ENCODE measurements around the gene SARM1. TPM values are rescaled to one million over a fixed set of nuclear protein-coding genes. Genes with fewer than 3 reads are reported as not detected.

The SARM1 gene
- total and polyA plus RNA-seq, 7 experiments from 2014 or later, result 5.2 to 34.1 (median 25.0) TPM

GRCh38 chr17:28364665-28365363, 6.7 kb upstream of the SARM1 start, which contains the start of gene SEBOX:
TSS of gene SEBOX (minus strand) at chr17:28365199. CDS start at chr17:28365151, 48 bp downstream.
- Histone ChIP-seq H3K27ac (ENCODE audit: low read depth, low read length) (no peak within 1 kb of the TSS), H3K4me1 (ENCODE audit: control insufficient read depth in 2 of 2, insufficient read depth in 2 of 2, low read length in 2 of 2) (no peaks in the 10 kb centered on the region), H3K9me3 (ENCODE audit: control insufficient read depth in 2 of 3, low read length in 3 of 3) (no peaks in the 10 kb centered on the region), H3K36me3 (ENCODE audit: control insufficient read depth in 2 of 3, insufficient read depth in 3 of 3, low read length in 3 of 3) (peaks cover 13 to 57% (median 26%) of the 10 kb centered on the region in 3 experiments), H3K4me3 (ENCODE audit: low read length) (no peak within 1 kb of the TSS), H3K27me3 (ENCODE audit: control insufficient read depth in 2 of 2, insufficient read depth in 2 of 2, low read length in 2 of 2) (no peaks in the 10 kb centered on the region)
- Mint-ChIP-seq H3K9me3 (no peaks in the 10 kb centered on the region), H3K4me1 (no peaks in the 10 kb centered on the region), H3K27ac (peak within 1 kb of the TSS in 2 of 9 donors; percentile 22 to 69), H3K36me3 (peaks cover 0 to 12% (median 9%) of the 10 kb centered on the region in 5 donors), H3K4me3 (no peak within 1 kb of the TSS), H3K27me3 (no peaks in the 10 kb centered on the region)
- no peak for ATAC-seq
- no peak for DNase-seq
- intact Hi-C loops (cut with micrococcal nuclease), result no loop called here
- ChIA-PET CTCF (no interaction called here), POLR2A (no interaction called here)

- Mint-ChIP-seq H3K27me3 (no peaks in the 10 kb centered on the region), H3K36me3 (peaks cover 0 to 8% (median 6%) of the 10 kb centered on the region in 5 donors), H3K27ac (peak overlapping the region in 1 of 9 donors; percentile 69), H3K9me3 (no peaks in the 10 kb centered on the region), H3K4me1 (no peaks in the 10 kb centered on the region), H3K4me3 (no peak overlapping the region)
- Histone ChIP-seq H3K36me3 (ENCODE audit: control insufficient read depth in 2 of 3, insufficient read depth in 3 of 3, low read length in 3 of 3) (peaks cover 8 to 50% (median 21%) of the 10 kb centered on the region in 3 experiments), H3K27ac (ENCODE audit: low read depth, low read length) (no peak overlapping the region), H3K9me3 (ENCODE audit: control insufficient read depth in 2 of 3, low read length in 3 of 3) (no peaks in the 10 kb centered on the region), H3K4me1 (ENCODE audit: control insufficient read depth in 2 of 2, insufficient read depth in 2 of 2, low read length in 2 of 2) (no peaks in the 10 kb centered on the region), H3K27me3 (ENCODE audit: control insufficient read depth in 2 of 2, insufficient read depth in 2 of 2, low read length in 2 of 2) (no peaks in the 10 kb centered on the region), H3K4me3 (ENCODE audit: low read length) (no peak overlapping the region)
- CTCF ChIA-PET, result no interaction called here
- intact Hi-C loops (cut with micrococcal nuclease), result no loop called here
- POLR2A ChIA-PET, result no interaction called here
- ATAC-seq (no peak), DNase-seq (no peak)
Measured at GRCh38 chr17:28365487-28365886, 6.0 kb upstream of the SARM1 start.

- H3K27ac ChIP-seq (ENCODE audit: low read depth, low read length), result no peak overlapping the region
- H3K36me3 ChIP-seq (ENCODE audit: control insufficient read depth in 2 of 3, insufficient read depth in 3 of 3, low read length in 3 of 3), result peaks cover 0 to 39% (median 10%) of the 10 kb centered on the region in 3 experiments
- no peaks in the 10 kb centered on the region for H3K27me3 ChIP-seq (ENCODE audit: control insufficient read depth in 2 of 2, insufficient read depth in 2 of 2, low read length in 2 of 2)
- Mint-ChIP-seq H3K4me1 (peaks cover 4 to 6% (median 5%) of the 10 kb centered on the region in 7 donors), H3K27me3 (no peaks in the 10 kb centered on the region), H3K27ac (no peak overlapping the region), H3K36me3 (peaks cover 0 to 4% (median 0%) of the 10 kb centered on the region in 5 donors), H3K4me3 (no peak overlapping the region), H3K9me3 (no peaks in the 10 kb centered on the region)
- no peak overlapping the region for H3K4me3 ChIP-seq (ENCODE audit: low read length)
- intact Hi-C loops (cut with micrococcal nuclease), result no loop called here
- ChIA-PET CTCF (no interaction called here), POLR2A (interaction anchor here (1.2 to 1.3 kb wide), 2 partner anchors 20 to 585 kb away, joined by 3 read pairs; partner anchors contain the start of gene PHF12)
- no peaks in the 10 kb centered on the region for H3K4me1 ChIP-seq (ENCODE audit: control insufficient read depth in 2 of 2, insufficient read depth in 2 of 2, low read length in 2 of 2)
- no peak for DNase-seq
- no peaks in the 10 kb centered on the region for H3K9me3 ChIP-seq (ENCODE audit: control insufficient read depth in 2 of 3, low read length in 3 of 3)
- ATAC-seq, result no peak
Measured at GRCh38 chr17:28366605-28367004, 4.9 kb upstream of the SARM1 start.

- ATAC-seq, result no peak
- Histone ChIP-seq H3K36me3 (ENCODE audit: control insufficient read depth in 2 of 3, insufficient read depth in 3 of 3, low read length in 3 of 3) (peaks cover 0 to 27% (median under 1%) of the 10 kb centered on the region in 3 experiments), H3K27me3 (ENCODE audit: control insufficient read depth in 2 of 2, insufficient read depth in 2 of 2, low read length in 2 of 2) (no peaks in the 10 kb centered on the region), H3K27ac (ENCODE audit: low read depth, low read length) (no peak overlapping the region), H3K4me3 (ENCODE audit: low read length) (no peak overlapping the region), H3K9me3 (ENCODE audit: control insufficient read depth in 2 of 3, low read length in 3 of 3) (no peaks in the 10 kb centered on the region), H3K4me1 (ENCODE audit: control insufficient read depth in 2 of 2, insufficient read depth in 2 of 2, low read length in 2 of 2) (peaks cover 4 to 5% of the 10 kb centered on the region in 2 donors)
- Mint-ChIP-seq H3K4me3 (peak overlapping the region in 2 of 10 donors; percentile 21 to 48), H3K4me1 (peaks cover 6 to 11% (median 8%) of the 10 kb centered on the region in 7 donors), H3K36me3 (peaks cover 0 to 4% (median 0%) of the 10 kb centered on the region in 5 donors), H3K27ac (no peak overlapping the region), H3K27me3 (no peaks in the 10 kb centered on the region), H3K9me3 (no peaks in the 10 kb centered on the region)
- ChIA-PET POLR2A (interaction anchor here (1.3 kb wide), 1 partner anchor 19 kb away, joined by 3 read pairs; no protein-coding TSS in a partner anchor), CTCF (no interaction called here)
- no peak for DNase-seq
- intact Hi-C loops (cut with micrococcal nuclease), result no loop called here
Measured at GRCh38 chr17:28367641-28368305, 3.7 kb upstream of the SARM1 start.

GRCh38 chr17:28368306-28368831, 3.1 kb upstream of the SARM1 start:
- Mint-ChIP-seq H3K4me1 (peaks cover 10 to 17% (median 14%) of the 10 kb centered on the region in 7 donors), H3K27ac (peak overlapping the region in 1 of 9 donors; percentile 43), H3K9me3 (no peaks in the 10 kb centered on the region), H3K36me3 (peaks cover 0 to 3% (median 0%) of the 10 kb centered on the region in 5 donors), H3K4me3 (no peak overlapping the region), H3K27me3 (no peaks in the 10 kb centered on the region)
- POLR2A ChIA-PET, result no interaction called here
- CTCF ChIA-PET, result no interaction called here
- Histone ChIP-seq H3K27me3 (ENCODE audit: control insufficient read depth in 2 of 2, insufficient read depth in 2 of 2, low read length in 2 of 2) (no peaks in the 10 kb centered on the region), H3K4me3 (ENCODE audit: low read length) (no peak overlapping the region), H3K36me3 (ENCODE audit: control insufficient read depth in 2 of 3, insufficient read depth in 3 of 3, low read length in 3 of 3) (peaks cover 0 to 22% (median 0%) of the 10 kb centered on the region in 3 experiments), H3K4me1 (ENCODE audit: control insufficient read depth in 2 of 2, insufficient read depth in 2 of 2, low read length in 2 of 2) (peaks cover 9 to 11% of the 10 kb centered on the region in 2 donors), H3K27ac (ENCODE audit: low read depth, low read length) (no peak overlapping the region), H3K9me3 (ENCODE audit: control insufficient read depth in 2 of 3, low read length in 3 of 3) (no peaks in the 10 kb centered on the region)
- ATAC-seq (no peak), DNase-seq (no peak)
- intact Hi-C loops (cut with micrococcal nuclease), result no loop called here

- Histone ChIP-seq H3K9me3 (ENCODE audit: control insufficient read depth in 2 of 3, low read length in 3 of 3) (no peaks in the 10 kb centered on the region), H3K4me1 (ENCODE audit: control insufficient read depth in 2 of 2, insufficient read depth in 2 of 2, low read length in 2 of 2) (peaks cover 9 to 11% of the 10 kb centered on the region in 2 donors), H3K27ac (ENCODE audit: low read depth, low read length) (no peak overlapping the region), H3K36me3 (ENCODE audit: control insufficient read depth in 2 of 3, insufficient read depth in 3 of 3, low read length in 3 of 3) (peaks cover 0 to 14% (median 0%) of the 10 kb centered on the region in 3 experiments), H3K4me3 (ENCODE audit: low read length) (no peak overlapping the region), H3K27me3 (ENCODE audit: control insufficient read depth in 2 of 2, insufficient read depth in 2 of 2, low read length in 2 of 2) (no peaks in the 10 kb centered on the region)
- no peak for ATAC-seq
- H3K36me3 Mint-ChIP-seq, result peaks cover 0 to 2% (median 0%) of the 10 kb centered on the region in 5 donors
- intact Hi-C loops (cut with micrococcal nuclease), result no loop called here
- ChIA-PET CTCF (no interaction called here), POLR2A (interaction anchor here (0.8 kb wide), 1 partner anchor 12 kb away, joined by 5 read pairs; the partner anchor contains the start of gene POLDIP2)
- H3K9me3 Mint-ChIP-seq, result no peaks in the 10 kb centered on the region
- peak overlapping the region in 1 of 10 donors; percentile 20 for H3K4me3 Mint-ChIP-seq
- peaks cover 10 to 21% (median 18%) of the 10 kb centered on the region in 7 donors for H3K4me1 Mint-ChIP-seq
- no peaks in the 10 kb centered on the region for H3K27me3 Mint-ChIP-seq
- peak overlapping the region in 3 of 9 donors; percentile 32 to 51 (median 34) for H3K27ac Mint-ChIP-seq
- no peak for DNase-seq
Measured at GRCh38 chr17:28368915-28369683, 2.4 kb upstream of the SARM1 start.
